SU-DHL-6 (cell line): ENCODE data around the gene ACSF3.

Experiments
- H2AFZ ChIP-seq: fragments of 200-600 bp; sonication (generic); 2 replicates; pipeline ENCODE4 v1.6.1; 2014; ENCODE audit warnings: low read depth, mild to moderate bottlenecking, moderate library complexity, mixed read lengths, antibody characterized with exemption, low read length; ENCODE audit not compliant: severe bottlenecking
- H3F3A ChIP-seq: fragments of 200-600 bp; shearing (Covaris generic); 2 replicates; pipeline ENCODE4 v1.6.0; 2016; ENCODE audit warnings: antibody characterized with exemption, mild to moderate bottlenecking; ENCODE audit not compliant: insufficient read depth
- H3K27ac ChIP-seq: fragments of 200-600 bp; sonication (generic); 2 replicates; pipeline ENCODE4 v1.5.1; 2016; ENCODE audit warnings: low read depth, mild to moderate bottlenecking, low read length, moderate library complexity, mixed read lengths
- H3K27me3 ChIP-seq: fragments of 200-600 bp; sonication (generic), shearing (Covaris generic); 2 replicates; pipeline ENCODE4 v1.6.0; 2014; ENCODE audit warnings: mild to moderate bottlenecking, low read length
- H3K36me3 ChIP-seq: fragments of 200-600 bp; sonication (generic); 2 replicates; pipeline ENCODE4 v1.6.1; 2014; ENCODE audit warnings: mild to moderate bottlenecking, low read length, mixed read lengths
- H3K4me2 ChIP-seq: fragments of 300-600, 200-600 bp; shearing (Covaris generic), sonication (generic); 2 replicates; pipeline ENCODE4 v1.6.0; 2014; ENCODE audit warnings: low read length, low read depth, mild to moderate bottlenecking; ENCODE audit not compliant: poor library complexity, severe bottlenecking
- H3K4me3 ChIP-seq: fragments of 200-600 bp; sonication (generic); 2 replicates; pipeline ENCODE4 v1.5.1; 2014; ENCODE audit warnings: antibody characterized with exemption, low read length, mild to moderate bottlenecking, mixed read lengths; ENCODE audit not compliant: insufficient read depth, poor library complexity, severe bottlenecking
- H3K79me2 ChIP-seq: fragments of 200-600 bp; sonication (generic); 2 replicates; pipeline ENCODE4 v1.6.1; 2014; ENCODE audit warnings: mild to moderate bottlenecking, low read length, moderate library complexity; ENCODE audit not compliant: insufficient read depth
- H3K9ac ChIP-seq: fragments of 200-600 bp; sonication (generic); 2 replicates; pipeline ENCODE4 v1.7.0; 2014; ENCODE audit warnings: mild to moderate bottlenecking, low read length
- H3K9me2 ChIP-seq: fragments of 200-600 bp; sonication (generic); replicated peaks from 2 replicates; pipeline ENCODE4 v1.6.1; 2014; ENCODE audit warnings: low read length; ENCODE audit not compliant: insufficient read depth
- H3K9me3 ChIP-seq: fragments of 200-600 bp; sonication (generic); 2 replicates; pipeline ENCODE4 v1.6.1; 2014; ENCODE audit warnings: low read length, mixed read lengths; ENCODE audit not compliant: insufficient read depth
- H4K20me1 ChIP-seq: fragments of 200-600 bp; sonication (generic); 2 replicates; pipeline ENCODE4 v1.6.1; 2014; ENCODE audit warnings: low read depth, mild to moderate bottlenecking, antibody characterized with exemption, low read length, moderate library complexity, mixed read lengths
- EZH2phosphoT487 ChIP-seq: fragments of 200-600 bp; sonication (generic), shearing (Covaris generic); conservative IDR thresholded peaks from 2 replicates; pipeline ENCODE4 v1.6.1; 2018; ENCODE audit warnings: mild to moderate bottlenecking, antibody characterized with exemption, low read length, moderate library complexity, mixed read lengths
- TF ChIP-seq, protein P1 (sequence below): fragments of 200-600 bp; sonication (generic); IDR thresholded peaks from one replicate; pipeline ENCODE4 v1.5.1; 2017; ENCODE audit warnings: antibody characterized with exemption, mild to moderate bottlenecking, low read length, moderate library complexity; ENCODE audit not compliant: insufficient read depth, poor library complexity, severe bottlenecking

Gene ACSF3

DNA sequence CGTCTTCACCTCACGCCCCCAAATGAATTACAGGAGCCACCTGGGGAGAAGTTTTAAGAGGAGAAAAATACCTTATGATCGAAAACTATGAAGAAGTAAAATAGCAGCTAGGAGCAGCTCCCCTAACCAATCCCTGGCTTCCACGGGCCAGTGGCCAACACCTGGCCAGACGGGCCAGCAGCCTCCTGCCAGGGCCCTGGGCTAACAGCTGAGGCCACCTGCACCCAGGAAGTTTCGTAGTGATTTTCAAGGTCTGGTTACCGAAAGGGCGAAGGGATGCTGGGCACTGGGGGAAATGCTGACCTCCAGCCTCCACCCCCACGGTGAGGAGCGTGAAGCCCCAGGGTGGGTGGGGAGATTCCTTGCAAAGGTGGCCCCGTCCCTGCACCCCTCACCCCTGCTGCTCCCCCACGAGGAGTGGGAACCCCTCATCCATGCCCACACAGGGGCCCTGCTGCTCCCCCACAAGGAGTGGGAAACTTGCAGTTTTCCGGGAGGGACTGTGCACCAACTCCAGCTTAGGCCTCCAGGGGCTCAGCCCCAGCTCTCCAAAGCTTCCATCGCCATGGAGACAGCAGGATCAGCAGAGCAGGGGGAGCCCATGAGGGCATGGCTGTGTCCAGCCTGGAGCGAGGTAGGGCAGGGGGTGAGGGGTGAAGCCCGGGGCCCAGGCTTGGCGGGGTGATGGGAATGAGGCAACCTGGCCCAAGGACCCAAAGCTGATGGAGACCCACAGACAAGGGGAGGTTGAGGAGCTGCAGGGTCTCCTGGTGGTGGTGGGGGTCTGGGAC, 31.9 kb upstream of the ACSF3 start:
- TF ChIP-seq, protein P1, sequence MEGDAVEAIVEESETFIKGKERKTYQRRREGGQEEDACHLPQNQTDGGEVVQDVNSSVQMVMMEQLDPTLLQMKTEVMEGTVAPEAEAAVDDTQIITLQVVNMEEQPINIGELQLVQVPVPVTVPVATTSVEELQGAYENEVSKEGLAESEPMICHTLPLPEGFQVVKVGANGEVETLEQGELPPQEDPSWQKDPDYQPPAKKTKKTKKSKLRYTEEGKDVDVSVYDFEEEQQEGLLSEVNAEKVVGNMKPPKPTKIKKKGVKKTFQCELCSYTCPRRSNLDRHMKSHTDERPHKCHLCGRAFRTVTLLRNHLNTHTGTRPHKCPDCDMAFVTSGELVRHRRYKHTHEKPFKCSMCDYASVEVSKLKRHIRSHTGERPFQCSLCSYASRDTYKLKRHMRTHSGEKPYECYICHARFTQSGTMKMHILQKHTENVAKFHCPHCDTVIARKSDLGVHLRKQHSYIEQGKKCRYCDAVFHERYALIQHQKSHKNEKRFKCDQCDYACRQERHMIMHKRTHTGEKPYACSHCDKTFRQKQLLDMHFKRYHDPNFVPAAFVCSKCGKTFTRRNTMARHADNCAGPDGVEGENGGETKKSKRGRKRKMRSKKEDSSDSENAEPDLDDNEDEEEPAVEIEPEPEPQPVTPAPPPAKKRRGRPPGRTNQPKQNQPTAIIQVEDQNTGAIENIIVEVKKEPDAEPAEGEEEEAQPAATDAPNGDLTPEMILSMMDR: no peak
- no peak for TF ChIP-seq EZH2phosphoT487

DNA sequence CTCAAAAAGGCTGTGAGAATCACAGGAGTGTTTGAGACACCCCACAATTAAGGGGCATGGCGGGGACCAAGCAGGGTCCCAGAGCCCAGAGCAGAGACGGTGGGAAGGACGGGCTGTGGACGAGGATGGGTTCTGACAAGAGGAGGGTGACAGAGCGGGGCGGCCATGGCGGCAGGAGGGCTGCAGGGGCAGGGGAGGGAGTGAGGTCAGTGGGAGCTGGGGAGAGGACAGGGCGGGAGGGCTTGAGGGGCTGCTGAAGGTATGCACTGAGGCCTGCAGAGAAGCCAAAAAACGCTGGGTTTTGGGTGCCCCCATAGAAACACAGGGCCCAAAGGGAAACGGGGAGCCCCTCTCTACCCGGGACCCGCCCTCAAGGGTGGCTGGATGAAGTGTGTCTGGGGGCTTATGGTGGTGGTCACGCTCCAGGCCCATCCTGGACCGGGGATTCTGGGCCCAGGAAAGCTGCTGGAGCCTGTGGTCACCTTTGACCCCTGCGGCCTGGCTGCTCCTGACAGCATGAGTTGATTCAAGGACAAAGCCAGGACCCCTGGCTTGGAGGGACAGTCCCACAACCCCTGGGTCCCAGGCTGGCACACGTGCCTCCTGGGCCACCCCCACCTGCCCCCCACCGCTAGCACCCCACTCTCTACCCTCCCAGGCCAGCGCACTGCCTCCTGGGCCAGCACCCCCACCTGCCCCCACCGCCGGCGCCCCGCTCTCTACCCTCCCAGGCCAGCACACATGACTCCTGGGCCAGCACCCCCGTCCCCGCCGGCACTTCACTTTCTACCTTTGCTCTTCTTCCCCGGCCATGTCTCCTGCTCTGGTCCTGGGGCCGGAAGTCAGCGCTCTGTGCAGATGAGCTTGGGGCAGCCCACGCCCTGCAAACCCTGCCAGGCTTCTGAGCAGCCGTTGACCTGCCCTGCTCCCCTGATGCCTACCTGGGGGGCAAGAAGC, 31.0 kb upstream of the ACSF3 start:
- H4K20me1 ChIP-seq: no peaks in the 10 kb centered on the region
- no peak overlapping the region for H2AFZ ChIP-seq
- no peaks in the 10 kb centered on the region for H3K36me3 ChIP-seq
- TF ChIP-seq, protein P1: no peak
- no peak for TF ChIP-seq EZH2phosphoT487
- H3K79me2 ChIP-seq: no peaks in the 10 kb centered on the region
- peaks cover 8% of the 10 kb centered on the region; the same call in 1 of the 2 replicates for H3F3A ChIP-seq
- no peak overlapping the region for H3K4me3 ChIP-seq
- no peaks in the 10 kb centered on the region for H3K9me2 ChIP-seq
- H3K27me3 ChIP-seq: no peaks in the 10 kb centered on the region
- H3K9me3 ChIP-seq: no peaks in the 10 kb centered on the region
- H3K27ac ChIP-seq: no peak overlapping the region
- no peak overlapping the region for H3K9ac ChIP-seq
- H3K4me2 ChIP-seq: no peak overlapping the region

More for the DNA sequence above, 31.9 kb upstream of the ACSF3 start:
- Histone ChIP-seq H3K9me3 (no peaks in the 10 kb centered on the region), H3F3A (peaks cover 8% of the 10 kb centered on the region; the same call in 1 of the 2 replicates), H3K36me3 (no peaks in the 10 kb centered on the region), H3K4me2 (no peak overlapping the region), H2AFZ (no peak overlapping the region), H4K20me1 (no peaks in the 10 kb centered on the region), H3K9me2 (no peaks in the 10 kb centered on the region), H3K27ac (no peak overlapping the region), H3K79me2 (no peaks in the 10 kb centered on the region), H3K9ac (no peak overlapping the region), H3K4me3 (no peak overlapping the region), H3K27me3 (no peaks in the 10 kb centered on the region)

DNA sequence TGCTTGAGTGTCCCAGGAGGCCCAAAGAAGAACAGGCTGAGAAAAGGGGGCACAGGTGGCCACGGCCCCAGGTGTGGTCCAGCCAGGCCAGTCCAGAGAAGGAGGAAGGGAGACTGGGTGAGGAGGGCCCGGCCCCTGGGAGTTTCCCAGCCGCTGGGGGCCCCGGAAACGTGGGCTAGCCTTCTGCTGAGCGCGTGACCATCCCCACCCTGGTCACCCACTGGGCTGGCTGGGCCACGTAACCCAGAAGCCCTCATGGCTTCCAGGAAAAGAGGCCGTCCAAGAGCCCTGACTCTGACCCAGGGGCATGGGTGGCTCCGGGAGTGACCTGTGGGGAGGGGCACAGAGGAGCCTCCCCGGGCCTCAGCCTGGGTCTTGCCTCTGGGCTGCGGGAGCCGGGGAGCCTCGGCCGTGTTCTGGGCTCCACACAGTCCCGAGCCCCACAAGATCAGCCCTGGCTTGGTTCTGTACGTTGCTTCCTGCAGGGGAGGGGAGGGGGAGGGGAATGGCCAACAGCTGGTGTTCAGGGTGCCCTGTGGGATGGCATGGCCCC, 29.8 kb upstream of the ACSF3 start:
- Histone ChIP-seq H3K4me3 (no peak overlapping the region), H3F3A (peaks cover 8% of the 10 kb centered on the region; the same call in 1 of the 2 replicates), H3K9ac (no peak overlapping the region), H4K20me1 (no peaks in the 10 kb centered on the region), H3K4me2 (no peak overlapping the region), H3K9me2 (no peaks in the 10 kb centered on the region), H3K27me3 (no peaks in the 10 kb centered on the region), H3K9me3 (no peaks in the 10 kb centered on the region), H3K36me3 (no peaks in the 10 kb centered on the region), H3K79me2 (no peaks in the 10 kb centered on the region), H3K27ac (no peak overlapping the region), H2AFZ (no peak overlapping the region)
- no peak for TF ChIP-seq EZH2phosphoT487
